Muscle layer of colon (tissue), 2 donors: ENCODE data around the gene COA4.
A peak's percentile ranks its signal among the peaks of the same experiment; 100 is the strongest.
"Not testable (repeated sequence)": the region's sequence is repeated elsewhere in the genome, so short reads cannot be mapped to it uniquely, and the experiment has no call there.

Experiments
- H3K27ac ChIP-seq: one replicate; pipeline ENCODE4 v1.7.0; 2013; ENCODE audit warnings: low read depth, mild to moderate bottlenecking, low read length, moderate library complexity
- H3K27me3 ChIP-seq, 2 donors: one replicate each; pipeline ENCODE4 v1.7.0; 2013; ENCODE audit warnings: low read length in 2 of 2, mild to moderate bottlenecking in 2 of 2; ENCODE audit not compliant: insufficient read depth in 2 of 2, control insufficient read depth in 1 of 2
- H3K36me3 ChIP-seq: one replicate; pipeline ENCODE4 v1.7.0; 2013; ENCODE audit warnings: mild to moderate bottlenecking, low read length; ENCODE audit not compliant: insufficient read depth
- H3K4me1 ChIP-seq: one replicate; pipeline ENCODE4 v1.7.0; 2013; ENCODE audit warnings: mild to moderate bottlenecking, low read length; ENCODE audit not compliant: insufficient read depth
- H3K4me3 ChIP-seq, 2 donors: one replicate each; pipeline ENCODE4 v1.7.0; 2013; ENCODE audit warnings: low read length in 2 of 2, low read depth in 1 of 2, mild to moderate bottlenecking in 1 of 2, moderate library complexity in 1 of 2
- H3K9ac ChIP-seq: one replicate; pipeline ENCODE4 v1.7.0; 2013; ENCODE audit warnings: low read length
- H3K9me3 ChIP-seq: one replicate; pipeline ENCODE4 v1.7.0; 2013; ENCODE audit warnings: mild to moderate bottlenecking, low read length
- donor health status: abdominal sarcoma.
- donor health status: Adenocarcinoma of cecum.

COA4 gene

DNA sequence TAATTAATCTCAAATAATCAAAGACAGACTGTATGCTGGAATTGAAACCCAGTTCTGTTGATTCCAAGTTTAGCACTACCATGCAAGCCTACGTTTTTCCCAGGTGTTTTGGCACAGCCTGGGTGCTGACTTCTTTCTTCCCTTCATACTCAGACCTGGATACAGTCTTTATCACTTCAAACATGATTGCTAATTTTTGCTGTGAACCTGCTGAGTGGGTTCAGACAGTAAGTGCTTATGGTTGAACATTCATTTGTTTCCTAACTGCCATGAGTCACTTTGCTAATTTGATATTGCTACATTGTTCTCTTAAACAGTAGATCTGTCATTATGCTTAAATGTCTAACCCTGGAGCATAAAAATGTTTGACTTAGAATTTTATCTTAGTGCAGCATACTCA is 12.4 kb upstream of the COA4 start:
- H3K27ac ChIP-seq = no peak overlapping the region
- H3K9ac ChIP-seq = no peak overlapping the region
- peaks cover 24% of the 10 kb centered on the region for H3K36me3 ChIP-seq

DNA sequence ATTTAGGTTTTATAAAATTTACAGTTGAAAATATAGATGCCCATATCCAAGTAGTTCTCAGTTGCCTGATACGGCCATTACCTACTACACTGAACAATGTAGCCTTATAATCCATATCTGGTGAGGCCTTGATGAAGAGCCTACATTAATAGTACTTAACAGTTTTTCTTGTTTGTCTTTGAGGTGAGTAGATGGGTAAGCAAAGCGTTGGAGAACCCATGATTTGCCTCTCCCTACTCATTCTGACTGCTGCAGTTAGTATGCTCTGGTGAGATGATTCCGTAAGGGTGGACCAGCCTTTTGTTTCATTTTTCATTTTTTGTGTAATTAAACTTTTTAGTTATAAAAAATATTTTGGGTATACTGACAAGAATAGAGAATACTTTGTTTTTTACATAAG is 11.6 kb upstream of the COA4 start:
- Histone ChIP-seq H3K36me3 (peaks cover 24% of the 10 kb centered on the region), H3K4me3 (no peak overlapping the region), H3K27ac (no peak overlapping the region), H3K4me1 (no peaks in the 10 kb centered on the region), H3K9me3 (no peaks in the 10 kb centered on the region), H3K9ac (no peak overlapping the region), H3K27me3 (no peaks in the 10 kb centered on the region)

More for the DNA sequence above, 12.4 kb upstream of the COA4 start:
- Histone ChIP-seq H3K4me1 (no peaks in the 10 kb centered on the region), H3K27me3 (no peaks in the 10 kb centered on the region), H3K4me3 (no peak overlapping the region), H3K9me3 (no peaks in the 10 kb centered on the region)

DNA sequence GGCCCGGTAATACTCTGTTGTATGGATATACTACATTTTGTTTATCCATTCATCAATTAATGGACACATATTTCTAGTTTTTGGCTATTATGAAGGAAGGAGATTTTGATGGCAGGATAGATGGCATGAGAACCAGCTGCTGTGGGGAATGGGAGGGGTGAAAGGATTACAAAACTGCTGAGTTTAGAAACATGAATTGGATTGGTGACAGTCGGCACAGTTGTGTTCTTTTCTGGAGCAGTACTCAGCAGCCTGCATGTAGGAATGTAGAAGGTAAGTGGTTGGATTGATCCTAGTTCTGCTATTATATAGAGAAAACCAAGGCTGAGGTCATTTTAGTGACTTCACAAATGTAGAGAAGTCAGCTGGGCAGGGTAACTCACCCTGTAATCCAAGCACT is 7.2 kb upstream of the COA4 start:
- Histone ChIP-seq H3K9me3 (no peaks in the 10 kb centered on the region), H3K4me1 (no peaks in the 10 kb centered on the region), H3K27ac (no peak overlapping the region), H3K36me3 (no peaks in the 10 kb centered on the region), H3K4me3 (no peak overlapping the region), H3K27me3 (no peaks in the 10 kb centered on the region), H3K9ac (no peak overlapping the region)

DNA sequence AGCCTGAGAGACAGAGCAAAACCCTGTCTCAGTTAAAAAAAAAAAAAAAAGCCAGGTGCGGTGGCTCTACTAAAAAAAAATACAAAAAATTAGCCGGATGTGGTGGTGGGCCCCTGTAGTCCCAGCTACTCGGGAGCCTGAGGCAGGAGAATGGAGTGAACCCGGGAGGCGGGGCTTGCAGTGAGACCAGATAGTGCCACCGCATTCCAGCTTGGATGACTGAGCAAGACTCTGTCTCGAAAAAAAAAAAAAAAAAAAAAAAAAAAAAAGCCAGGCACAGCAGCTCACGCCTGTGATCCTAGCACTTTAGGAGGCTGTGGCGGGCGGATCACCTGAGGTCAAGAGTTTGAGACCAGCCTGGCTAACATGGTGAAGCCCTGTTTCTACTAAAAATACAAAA is 3.8 kb upstream of the COA4 start:
- not testable (repeated sequence) for H3K4me3 ChIP-seq, H3K27me3 ChIP-seq, H3K36me3 ChIP-seq, H3K27ac ChIP-seq, H3K9me3 ChIP-seq, H3K9ac ChIP-seq
- peaks cover 14% of the 10 kb centered on the region for H3K4me1 ChIP-seq

DNA sequence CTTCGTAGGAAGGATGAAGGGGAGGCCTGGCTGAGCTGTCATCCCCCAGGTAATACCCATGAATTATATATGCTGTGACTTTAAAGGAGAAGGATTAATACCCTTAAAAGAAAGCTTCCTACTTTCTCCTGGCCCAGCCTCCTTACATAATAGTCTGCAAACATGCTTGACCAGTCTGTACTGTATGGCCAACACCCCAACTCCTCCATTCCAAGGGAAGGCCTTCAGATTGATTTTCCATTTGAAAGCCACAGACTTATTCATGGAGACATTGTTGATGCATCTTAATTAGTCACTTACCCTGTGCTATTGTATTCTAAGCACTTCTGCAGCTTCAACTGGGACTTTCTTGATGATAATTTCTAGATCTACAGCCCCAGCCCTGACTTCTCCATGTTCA is 2.1 kb upstream of the COA4 start:
- H3K27me3 ChIP-seq = no peaks in the 10 kb centered on the region
- no peak overlapping the region for H3K4me3 ChIP-seq
- H3K27ac ChIP-seq = no peak overlapping the region
- H3K9me3 ChIP-seq = no peaks in the 10 kb centered on the region
- H3K4me1 ChIP-seq = peaks cover 18% of the 10 kb centered on the region
- H3K9ac ChIP-seq = no peak overlapping the region
- H3K36me3 ChIP-seq = peaks cover 2% of the 10 kb centered on the region

DNA sequence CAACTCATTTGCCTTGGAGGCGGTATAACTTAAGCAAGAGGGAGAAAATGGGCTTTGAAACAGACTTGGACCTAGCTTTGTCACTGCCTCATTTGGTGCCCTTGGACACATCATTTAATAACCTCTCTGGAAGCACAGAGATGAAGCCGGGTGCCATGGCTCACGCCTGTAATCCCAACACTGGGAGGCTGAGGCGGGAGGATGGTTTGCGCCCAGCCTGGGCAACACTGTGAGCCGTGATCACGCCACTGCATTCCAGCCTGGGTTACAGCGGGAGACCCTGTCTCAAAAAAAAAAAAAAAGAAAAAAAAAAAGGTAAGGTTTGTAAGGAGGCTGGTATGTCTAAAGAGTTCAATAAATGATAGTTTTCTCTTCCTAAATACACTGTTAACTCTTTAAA is 806 bp downstream of the COA4 start:
- peak overlapping the region; percentile 58 to 99 for H3K4me3 ChIP-seq
- no peaks in the 10 kb centered on the region for H3K9me3 ChIP-seq
- H3K27me3 ChIP-seq = no peaks in the 10 kb centered on the region
- H3K27ac ChIP-seq = peak overlapping the region; percentile 86
- H3K36me3 ChIP-seq = peaks cover 24% of the 10 kb centered on the region
- peaks cover 18% of the 10 kb centered on the region for H3K4me1 ChIP-seq
- peak overlapping the region; percentile 95 for H3K9ac ChIP-seq

DNA sequence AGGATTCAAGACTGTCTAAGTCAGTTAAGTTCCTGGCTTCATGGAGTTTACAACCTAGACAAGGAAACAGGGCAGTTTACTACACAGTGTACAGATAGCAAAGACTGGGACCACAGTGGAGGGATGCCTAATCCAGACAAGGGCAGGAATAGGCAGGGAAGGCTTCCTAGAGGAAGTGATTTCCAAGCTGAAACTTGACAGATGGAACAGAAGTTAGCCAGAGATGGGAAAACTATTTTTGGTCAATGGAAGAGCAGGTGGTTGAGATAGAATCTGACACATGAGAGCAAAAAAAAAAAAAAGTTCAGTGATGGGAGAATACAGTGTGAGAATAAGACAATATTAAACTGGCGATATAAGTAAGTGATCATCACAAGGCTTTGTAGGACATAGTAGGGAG is 1.3 kb downstream of the COA4 start:
- Histone ChIP-seq H3K9me3 (no peaks in the 10 kb centered on the region), H3K9ac (no peak overlapping the region), H3K36me3 (peaks cover 24% of the 10 kb centered on the region), H3K27ac (no peak overlapping the region), H3K27me3 (no peaks in the 10 kb centered on the region), H3K4me3 (peak overlapping the region in 1 of 2 donors; percentile 99), H3K4me1 (peaks cover 18% of the 10 kb centered on the region)

DNA sequence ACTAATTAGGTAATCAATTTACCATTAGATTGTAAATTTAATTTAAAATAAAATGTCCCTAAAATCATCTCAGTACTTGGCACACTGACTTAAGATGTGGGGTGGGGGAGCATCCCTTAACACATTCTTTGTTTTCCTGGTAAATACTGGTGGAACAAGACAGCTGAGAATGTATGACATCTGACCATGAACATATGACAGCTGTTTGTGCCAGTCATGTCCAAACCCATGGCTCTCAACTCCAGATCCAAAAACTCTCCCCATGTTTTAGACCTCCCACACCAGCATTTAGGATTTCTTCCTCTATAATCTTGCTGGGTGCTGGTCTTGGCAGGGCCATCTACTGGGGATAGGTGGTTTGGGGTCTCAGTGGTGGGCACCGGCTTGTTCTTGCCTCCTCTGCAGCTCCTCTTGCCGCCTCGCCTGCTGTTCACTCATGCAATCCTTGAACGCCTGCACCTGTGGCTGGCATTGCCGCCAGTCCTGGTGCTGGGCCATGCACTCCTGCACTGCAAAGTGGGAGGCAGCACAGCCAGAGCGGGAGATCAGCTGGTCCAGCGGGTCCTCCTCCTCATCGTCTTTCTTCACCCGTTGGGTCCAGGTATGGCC is 3.8 kb downstream of the COA4 start:
- Histone ChIP-seq H3K9ac (no peak overlapping the region), H3K36me3 (peaks cover 33% of the 10 kb centered on the region), H3K4me1 (peaks cover 18% of the 10 kb centered on the region), H3K9me3 (no peaks in the 10 kb centered on the region), H3K4me3 (no peak overlapping the region), H3K27ac (no peak overlapping the region), H3K27me3 (no peaks in the 10 kb centered on the region)

DNA sequence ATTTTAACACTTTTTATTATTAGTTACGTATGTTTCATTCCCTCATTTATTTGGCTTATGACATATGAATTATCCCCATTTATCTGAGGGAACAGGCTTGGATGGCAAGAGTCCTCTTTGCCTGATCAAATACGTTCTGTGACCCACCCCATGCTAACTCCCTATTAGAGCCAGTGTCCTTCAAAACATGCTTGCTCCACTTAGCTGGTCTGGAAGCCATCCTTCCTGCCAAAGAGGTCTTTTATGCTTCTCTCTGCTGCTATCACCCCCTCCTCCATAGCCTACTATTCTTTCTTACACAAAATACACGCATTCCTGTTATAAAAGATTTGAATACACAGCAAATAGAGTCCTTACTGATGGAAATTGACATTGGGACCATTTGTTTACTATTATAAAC is 6.4 kb downstream of the COA4 start:
- Histone ChIP-seq H3K9me3 (no peaks in the 10 kb centered on the region), H3K4me1 (peaks cover 2% of the 10 kb centered on the region), H3K4me3 (no peak overlapping the region), H3K36me3 (peaks cover 33% of the 10 kb centered on the region), H3K27ac (no peak overlapping the region), H3K27me3 (no peaks in the 10 kb centered on the region), H3K9ac (no peak overlapping the region)

DNA sequence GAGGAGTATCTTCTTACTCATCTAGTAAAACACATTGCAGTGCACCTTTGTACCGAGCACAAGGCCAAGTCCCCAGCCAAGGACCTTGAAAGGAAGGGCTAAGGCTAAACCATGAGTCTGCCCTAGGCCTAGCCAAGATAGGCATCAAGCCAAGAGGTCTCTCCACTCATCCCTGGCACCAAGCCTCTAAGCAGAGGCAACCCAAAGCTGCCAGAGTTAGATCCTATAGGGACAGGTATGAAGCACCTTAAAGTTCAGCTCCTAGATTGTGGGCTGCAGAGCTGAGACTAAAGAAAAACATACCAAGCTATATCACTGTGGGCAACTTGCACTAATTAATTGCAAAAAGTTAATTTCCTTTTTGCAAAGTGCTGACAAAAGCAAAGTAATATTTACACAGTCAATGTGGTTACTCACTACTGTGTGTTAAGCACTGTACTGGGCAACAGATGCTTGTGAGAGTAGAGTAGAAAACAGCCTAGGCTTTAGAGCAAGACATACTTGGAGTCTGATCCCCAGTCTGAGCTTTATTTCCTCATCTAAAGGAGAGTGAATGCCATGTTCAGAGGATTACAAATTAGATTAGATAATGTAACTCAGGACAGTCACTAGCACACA is 7.2 kb downstream of the COA4 start:
- no peaks in the 10 kb centered on the region for H3K4me1 ChIP-seq
- no peak overlapping the region for H3K4me3 ChIP-seq
- no peaks in the 10 kb centered on the region for H3K27me3 ChIP-seq
- H3K36me3 ChIP-seq = peaks cover 35% of the 10 kb centered on the region
- no peaks in the 10 kb centered on the region for H3K9me3 ChIP-seq
- H3K9ac ChIP-seq = no peak overlapping the region
- no peak overlapping the region for H3K27ac ChIP-seq

DNA sequence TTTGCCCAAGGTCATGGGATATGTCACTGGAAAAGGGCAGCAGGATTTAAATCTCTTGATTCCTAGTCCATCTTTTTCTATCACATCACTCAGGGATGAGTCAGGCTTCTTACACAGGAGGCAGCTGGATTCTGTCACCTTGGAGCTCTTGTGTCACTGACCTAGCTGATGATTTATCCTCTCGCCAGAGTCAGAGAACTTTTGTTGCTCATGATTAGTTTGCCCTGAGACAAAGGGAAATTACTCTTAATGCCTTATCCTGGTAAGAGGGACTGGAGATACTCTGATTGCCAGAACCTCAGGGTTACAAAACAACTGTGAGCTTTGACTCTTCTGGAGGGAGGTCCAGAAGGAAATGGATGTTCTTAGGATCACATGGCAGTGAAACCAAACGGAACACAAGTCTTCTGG is 10.1 kb downstream of the COA4 start:
- Histone ChIP-seq H3K4me1 (no peaks in the 10 kb centered on the region), H3K9me3 (no peaks in the 10 kb centered on the region), H3K27ac (no peak overlapping the region), H3K4me3 (no peak overlapping the region), H3K9ac (no peak overlapping the region), H3K36me3 (peaks cover 24% of the 10 kb centered on the region), H3K27me3 (no peaks in the 10 kb centered on the region)

DNA sequence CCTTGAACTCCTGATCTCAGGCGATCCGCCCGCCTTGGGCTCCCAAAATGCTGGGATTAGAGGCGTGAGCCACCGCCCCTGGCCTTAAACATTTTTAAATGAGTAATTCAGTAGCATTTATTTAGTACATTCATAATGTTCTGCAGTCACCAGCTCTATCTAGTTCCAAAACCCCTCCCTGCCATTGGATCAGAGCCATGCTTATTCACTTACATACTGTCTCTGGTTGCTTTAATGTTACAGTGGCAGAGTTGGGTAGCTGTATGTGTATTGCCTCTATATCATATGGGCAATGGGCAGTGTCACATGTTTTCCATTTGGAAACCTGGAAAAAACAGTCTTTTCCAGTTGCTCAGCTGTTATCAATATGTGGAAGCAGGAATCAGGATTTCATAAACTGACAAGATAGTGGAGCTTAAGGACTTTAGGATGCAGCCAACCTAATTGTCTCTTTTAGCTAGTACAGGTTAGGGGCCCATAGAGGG is 10.5 kb downstream of the COA4 start:
- Histone ChIP-seq H3K36me3 (peaks cover 23% of the 10 kb centered on the region), H3K9me3 (no peaks in the 10 kb centered on the region), H3K27me3 (no peaks in the 10 kb centered on the region), H3K9ac (no peak overlapping the region), H3K4me3 (no peak overlapping the region), H3K27ac (no peak overlapping the region), H3K4me1 (no peaks in the 10 kb centered on the region)
